Stimulated activated CD8-positive, alpha-beta memory T cell treated with anti-CD3 and anti-CD28 coated beads, Interleukin-4, amount 100 ng/mL, for 24 hours (primary cell): ENCODE measurements around the gene GDI2.
"Not testable (repeated sequence)": the region's sequence is repeated elsewhere in the genome, so short reads cannot be mapped to it uniquely, and the experiment has no call there.

Experiments used
- DNase-seq: peaks from one replicate; pipeline ENCODE4 v3.0.0-alpha.2; 2020; ENCODE audit warnings: low read depth

GDI2 gene

DNA sequence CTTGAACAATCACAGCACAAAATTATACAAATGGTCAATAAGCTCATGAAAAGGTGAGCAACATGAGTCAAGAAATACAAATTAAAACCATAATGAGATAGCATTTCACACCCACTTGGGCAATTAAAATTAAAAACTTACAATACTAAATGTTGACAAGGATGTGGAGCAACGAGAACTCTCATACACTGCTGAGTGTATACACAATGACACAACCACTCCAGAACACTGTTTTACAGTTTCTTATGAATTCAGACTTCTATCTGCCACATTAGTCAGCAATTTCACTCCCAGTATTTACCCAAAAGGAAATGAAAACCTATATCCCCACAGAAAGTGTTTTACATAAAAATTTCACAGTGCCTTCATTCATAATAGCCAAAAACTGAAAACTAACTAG lies 31.1 kb downstream of the GDI2 start:
- no peak for DNase-seq

DNA sequence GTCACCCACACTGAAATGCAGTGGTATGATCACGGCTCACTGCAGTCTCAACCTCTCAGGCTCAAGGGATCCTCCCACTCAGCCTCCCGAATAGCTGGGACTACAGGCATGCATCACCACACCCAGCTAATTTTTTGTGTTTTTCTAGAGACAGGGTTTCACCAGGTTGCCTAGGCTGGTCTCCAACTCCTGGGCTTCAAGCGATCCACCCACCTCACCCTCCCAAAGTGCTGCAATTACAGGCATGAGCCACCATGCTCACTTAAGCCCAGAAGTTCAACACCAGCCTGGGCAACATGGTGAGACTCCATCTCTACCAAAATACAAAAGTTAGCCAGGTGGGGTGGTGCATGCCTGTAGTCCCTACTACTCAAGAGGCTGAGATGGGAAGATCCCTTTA lies 33.5 kb downstream of the GDI2 start:
- DNase-seq, result no peak

DNA sequence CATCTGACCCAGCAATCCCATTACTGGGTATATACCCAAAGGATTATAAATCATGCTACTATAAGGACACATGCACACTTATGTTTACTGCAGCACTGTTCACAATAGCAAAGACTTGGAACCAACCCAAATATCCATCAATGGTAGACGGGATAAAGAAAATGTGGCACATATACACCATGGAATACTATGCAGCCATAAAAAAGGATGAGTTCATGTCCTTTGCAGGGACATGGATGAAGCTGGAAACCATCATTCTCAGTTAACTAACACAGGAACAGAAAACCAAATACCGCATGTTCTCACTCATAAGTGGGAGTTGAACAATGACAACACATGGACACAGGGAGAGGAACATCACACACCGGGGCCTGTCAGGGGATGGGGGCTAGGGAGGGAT lies 35.5 kb downstream of the GDI2 start:
- DNase-seq, result not testable (repeated sequence)

DNA sequence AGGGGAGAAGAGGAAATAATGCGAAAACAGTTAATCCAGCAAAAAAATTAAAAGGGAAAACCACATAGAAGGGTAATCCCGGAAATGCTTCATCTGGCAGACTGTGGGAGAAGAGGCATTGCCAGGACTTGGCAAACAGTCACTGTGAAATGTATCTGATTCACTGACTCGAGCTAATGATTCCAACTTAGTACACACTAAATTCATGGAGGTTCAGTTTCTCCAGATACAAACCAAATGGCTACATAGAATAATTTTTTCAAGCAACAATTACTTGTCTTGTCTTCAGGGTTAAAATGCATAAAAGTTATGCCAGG lies 36.4 kb downstream of the GDI2 start:
- DNase-seq, result no peak

DNA sequence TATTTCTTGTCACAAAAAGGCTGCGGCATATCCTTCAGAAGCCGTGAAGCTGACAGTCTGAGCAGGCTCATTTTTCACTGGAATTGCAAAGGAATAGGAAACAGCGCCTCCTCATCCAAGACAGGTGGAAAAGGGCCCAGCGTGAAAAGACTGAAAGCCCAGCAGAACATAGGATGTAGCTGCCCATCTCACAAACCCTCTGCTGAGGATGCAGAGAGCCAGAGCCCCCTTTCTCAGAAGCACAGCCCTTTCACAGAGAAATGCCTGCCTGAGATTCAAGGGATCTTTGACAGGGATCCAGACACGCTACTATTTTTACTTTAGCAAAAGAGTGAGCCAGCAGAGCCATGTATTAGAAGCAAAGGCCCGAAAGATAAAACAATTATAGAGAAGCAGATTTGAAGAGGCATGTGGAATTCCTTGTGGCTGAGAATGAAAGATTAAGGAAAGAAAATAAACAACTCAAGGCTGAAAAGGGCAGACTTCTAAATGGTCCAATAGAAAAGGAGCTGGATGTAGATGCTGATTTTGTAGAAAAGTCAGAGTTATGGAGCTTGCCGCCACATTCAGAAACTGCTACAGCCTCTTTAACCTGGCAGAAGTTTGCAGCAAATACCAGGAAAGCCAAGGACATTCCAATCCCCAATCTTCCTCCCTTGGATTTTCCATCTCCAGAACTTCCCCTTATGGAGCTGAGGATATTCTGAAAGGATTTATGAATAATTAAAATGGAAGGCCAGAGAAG lies 36.9 kb downstream of the GDI2 start:
- no peak for DNase-seq

DNA sequence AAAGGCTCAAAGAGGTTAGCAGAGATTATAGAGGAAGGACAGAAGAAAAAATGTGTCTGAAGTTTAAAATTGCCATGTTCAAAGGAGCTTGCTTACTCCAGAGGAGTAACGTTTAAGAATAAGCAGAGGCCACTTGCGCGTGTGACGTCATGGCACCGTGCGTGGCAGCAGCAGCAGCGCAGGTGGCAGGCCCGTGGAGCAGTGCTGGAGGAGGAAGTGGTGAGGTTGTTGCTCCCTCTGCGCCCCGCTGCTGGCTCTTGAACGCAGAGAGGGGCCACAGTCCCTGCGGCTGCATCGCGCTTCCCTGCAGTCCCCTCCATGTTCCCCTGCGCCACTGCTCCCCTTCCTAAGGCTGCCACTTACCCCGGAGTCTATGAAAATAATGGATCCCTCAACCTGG lies 37.5 kb downstream of the GDI2 start:
- DNase-seq, result peak; percentile 55

DNA sequence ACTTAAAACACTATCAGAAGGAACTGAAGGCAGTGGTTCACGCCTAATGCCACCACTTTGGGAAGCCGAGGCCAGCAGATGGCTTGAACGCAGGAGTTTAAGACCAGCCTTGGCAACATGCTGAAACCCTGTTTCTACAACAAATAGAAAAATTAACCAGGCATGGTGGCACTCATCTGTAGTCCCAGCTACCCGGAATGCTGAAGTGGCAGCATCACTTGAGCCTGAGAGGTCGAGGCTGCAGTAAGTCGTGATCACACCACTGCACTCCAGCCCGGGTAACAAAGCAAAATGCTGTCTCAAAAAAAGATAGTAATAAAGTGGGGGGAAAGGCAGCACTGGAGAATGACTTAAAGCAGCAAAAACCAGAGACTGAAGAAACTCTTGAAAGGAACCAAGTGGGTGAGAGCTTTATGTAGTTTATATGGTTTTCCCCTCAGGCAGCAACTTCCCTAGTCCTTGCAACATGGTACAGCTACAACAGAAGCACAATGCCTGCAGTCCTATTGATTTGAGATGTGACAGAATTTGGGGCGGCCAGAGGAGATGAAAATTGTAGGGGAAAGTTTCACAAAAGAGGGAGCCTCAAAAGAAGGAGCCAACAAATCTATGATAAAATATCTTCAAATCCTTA lies 38.1 kb downstream of the GDI2 start:
- DNase-seq, result no peak

DNA sequence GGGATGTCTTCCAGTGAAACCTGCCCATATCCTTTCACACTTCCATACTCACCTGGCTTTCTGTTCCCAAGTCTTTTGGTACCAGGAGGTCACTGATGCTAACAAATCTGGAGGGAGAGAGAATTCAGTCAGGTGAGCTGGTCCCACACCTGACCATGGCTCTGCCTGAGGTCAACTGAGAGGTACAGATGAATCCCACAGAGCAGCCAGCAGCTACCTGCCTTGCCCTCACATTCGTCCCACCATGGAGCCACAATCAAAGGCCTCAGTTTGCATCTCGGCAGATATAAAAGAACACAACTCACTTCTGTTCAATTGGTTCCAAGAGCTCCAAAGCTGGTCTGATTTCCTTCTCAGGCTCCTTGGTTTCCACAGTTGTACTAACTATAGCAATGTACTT lies 47.0 kb downstream of the GDI2 start:
- no peak for DNase-seq

DNA sequence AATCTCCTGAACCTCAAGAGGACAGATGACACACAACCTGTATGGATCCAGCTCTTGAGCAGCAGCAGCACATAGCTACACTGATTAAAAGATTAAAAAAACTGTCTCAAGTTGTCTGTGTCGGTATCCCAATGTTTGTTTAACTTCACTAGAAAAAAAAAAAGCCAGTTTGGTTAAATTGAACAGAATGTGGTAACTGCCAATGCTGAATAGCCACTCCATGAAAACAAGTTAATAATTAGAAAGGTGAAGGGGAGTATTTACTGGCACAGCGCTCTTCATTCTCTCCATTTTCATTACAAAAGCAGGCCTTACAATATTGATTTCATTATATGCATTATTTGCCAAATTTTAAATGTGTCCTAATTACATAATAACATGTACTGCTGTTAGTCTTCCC lies 47.6 kb downstream of the GDI2 start:
- DNase-seq, result no peak

DNA sequence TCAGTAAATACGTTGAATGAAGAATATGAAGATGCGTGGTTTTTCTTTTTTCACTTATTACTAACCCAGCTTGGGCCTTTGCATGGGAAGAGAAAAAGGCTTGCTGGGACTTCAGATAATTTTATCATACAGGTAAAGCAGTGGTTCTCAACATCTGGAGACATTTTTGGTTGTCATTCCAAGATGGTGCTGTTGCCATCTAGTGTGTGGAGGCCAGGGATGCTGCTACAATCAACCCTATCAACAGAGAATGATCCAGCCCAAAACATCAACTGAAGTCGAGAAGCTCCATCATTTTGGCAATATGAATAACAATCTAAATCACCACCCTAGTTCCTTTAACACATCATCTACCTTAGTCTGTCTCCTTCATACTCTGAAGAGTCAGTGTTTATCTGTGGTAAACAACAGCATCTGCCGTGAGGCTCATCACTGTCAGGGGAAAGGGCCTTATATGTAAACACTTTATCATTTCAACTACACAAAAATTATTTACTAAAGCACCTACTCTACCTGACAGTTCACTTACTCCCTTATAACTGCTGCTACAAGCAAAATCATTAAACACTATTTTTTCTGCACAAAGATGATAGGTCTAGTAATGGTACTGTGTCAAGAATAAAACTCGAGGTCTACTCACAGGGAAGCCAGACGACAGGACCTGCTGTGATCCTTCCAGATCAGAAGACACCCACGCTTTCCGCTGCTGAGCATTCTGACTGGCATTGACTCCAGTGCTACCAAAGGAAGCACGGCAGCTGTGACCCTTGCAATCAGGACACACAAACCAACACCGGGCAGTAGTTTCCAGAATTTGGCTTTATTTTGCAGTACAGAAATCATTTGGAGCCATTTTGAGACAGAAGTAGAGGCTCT lies 48.6 kb downstream of the GDI2 start:
- DNase-seq, result no peak

DNA sequence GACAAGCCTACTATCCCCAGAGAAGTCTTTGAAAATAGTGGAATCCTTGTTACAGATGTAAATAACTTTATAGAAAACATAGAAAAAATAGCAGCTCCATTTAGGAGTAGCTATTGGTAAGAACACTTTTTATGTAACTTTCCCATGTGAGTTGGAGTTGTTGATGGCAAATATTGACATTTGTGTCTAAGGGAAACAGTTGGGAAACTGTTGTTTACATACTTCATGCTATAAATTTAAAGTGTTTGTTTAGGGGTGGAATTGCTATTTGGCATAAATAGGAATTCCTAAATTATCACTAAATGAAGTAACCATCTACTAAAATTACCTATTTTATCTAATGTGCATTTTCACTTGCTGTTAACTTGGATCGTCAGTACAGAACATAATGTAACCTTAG lies 50.7 kb downstream of the GDI2 start:
- no peak for DNase-seq

DNA sequence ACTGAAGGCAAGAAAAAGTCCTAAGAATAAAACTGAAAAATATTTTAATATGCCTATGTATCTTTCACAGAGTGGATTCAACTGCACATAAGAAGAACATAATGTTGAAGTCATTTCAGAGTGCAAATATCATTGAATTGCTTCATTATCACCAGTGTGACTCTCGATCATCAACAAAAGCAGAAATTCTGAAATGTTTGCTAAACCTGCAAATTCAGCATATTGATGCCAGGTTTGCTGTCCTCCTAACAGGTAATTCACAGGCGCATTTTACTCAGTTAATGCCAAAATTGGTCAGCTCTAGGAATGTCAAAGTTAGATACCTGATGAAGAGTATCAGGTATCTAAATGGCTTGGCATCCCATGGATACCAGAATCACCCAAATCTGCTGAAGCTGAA lies 52.0 kb downstream of the GDI2 start:
- no peak for DNase-seq

DNA sequence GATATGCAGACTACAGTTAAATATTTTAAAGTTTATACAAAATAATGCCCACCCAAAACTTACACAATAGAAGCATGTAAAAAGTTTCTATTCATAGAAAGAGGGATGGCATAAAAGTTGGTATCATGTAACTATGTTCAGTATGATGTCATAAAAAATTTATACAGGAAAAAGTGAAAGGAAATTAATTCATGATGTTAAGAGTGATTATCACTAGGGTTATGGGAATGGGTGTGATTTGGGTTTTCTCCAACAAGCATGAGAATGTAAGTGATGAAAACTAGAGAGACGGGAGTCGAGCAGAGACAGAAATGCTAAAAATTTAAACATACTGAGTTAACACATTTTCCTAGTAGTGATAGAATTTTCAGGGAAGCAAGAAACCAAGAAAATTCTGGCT lies 52.7 kb downstream of the GDI2 start:
- no peak for DNase-seq

DNA sequence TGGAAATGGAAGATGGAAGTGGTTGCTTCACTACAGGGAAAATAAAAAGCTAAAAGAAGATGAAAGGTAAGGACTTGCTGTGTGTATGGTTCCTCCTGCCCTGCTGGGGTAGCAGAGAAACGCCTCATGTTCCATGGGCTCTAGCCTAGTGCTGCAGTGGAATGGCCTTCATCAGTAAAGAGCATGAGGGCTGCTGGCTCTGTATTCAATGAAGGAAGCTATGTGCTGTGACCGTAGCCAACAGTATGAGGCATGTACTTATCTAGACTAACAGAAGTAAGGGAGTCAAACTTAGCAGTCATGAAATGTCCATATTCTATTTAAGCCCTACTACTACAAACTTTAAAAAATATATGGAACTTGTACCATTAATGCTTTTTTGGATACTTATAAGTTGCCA lies 54.3 kb downstream of the GDI2 start:
- DNase-seq, result no peak

DNA sequence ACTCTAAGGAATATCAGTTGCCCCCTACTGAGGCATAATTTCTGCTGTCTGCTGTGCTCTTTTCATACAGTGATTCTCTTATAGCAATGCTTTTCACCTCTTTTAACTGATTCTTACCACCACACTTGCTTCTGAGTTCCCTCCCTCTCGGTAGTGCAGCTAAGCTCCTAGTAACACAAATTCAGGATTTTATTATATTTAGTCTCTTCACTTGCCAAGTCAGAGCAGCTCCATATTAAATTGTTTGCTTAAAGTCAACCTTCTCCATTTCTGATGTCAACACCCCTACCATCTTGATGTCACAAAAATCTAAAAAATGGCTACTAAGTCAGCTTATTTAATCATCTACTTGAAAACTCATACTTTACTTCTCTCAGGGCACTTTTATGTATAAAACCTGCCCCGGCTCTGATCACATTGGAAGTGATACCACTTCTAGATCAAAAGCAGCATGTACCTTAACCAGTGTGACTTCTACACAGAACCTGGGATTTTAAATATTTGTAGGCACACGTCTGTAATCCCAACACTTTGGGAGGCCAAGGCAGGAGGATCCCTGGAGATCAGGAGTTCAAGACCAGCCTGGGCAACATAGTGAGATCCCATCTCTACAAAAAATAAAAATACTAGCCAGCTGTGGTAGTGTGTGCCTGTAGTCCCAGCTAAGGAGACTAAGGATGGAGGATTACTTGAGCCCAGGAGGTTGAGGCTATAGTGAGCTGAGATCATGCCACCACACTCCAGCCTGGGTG lies 55.3 kb downstream of the GDI2 start:
- DNase-seq, result no peak

DNA sequence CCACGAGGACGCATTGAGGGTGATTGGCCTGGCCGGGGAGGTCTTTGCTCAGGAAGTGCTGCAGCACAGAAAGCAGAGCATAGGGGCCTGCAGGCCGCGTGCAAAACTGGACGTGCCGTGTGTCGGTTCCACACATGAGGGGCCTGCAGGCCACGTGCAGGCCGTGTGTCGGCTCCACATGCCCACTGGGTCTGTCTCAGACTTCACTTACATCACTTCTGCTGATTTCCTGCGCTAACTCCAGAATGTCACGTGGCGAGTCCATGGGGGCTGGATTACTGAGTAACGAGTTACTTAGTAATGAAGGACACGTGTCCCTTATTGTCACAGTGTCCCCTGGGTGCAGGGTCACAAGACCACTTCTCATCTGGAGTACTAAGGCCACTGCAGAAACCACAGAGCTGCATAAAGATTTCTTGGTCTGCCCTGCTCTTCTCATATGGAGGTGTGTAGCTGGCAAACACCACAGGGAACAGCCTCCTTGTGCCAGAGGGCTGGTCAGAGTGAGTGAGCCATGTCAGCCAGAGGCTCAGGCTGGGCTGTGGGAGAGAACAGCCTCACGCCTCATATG lies 60.8 kb downstream of the GDI2 start:
- DNase-seq, result no peak

DNA sequence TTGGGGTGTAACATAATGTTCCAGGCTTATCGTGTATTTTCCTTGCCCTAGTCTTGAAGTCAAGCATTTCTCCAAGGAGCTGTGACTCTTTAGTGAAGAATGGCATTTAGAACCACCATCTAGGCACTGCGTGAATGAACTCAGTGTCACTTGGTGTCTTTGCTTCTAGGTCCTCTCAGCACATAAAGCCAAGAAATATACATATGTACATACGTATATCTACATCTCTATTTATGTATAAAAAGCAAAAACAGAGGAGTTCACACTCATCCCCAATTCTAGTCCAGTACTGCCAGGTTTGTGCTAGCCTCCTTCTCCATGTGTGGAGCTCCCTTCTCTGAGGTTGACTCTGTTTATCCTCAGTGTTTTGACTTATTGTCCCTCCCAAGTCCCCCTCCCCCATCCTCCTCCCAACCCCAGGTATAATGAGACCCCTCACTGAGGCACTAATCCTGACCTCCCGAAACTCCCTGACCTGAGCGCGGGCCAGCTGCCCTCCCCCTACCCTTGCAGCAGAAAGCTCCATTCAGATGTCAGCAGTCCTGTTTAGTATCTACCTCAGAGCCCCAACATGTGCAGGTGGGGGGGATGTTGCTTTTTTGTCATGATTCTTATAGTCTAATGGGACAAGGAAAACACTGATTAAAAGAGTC lies 61.5 kb downstream of the GDI2 start:
- no peak for DNase-seq

DNA sequence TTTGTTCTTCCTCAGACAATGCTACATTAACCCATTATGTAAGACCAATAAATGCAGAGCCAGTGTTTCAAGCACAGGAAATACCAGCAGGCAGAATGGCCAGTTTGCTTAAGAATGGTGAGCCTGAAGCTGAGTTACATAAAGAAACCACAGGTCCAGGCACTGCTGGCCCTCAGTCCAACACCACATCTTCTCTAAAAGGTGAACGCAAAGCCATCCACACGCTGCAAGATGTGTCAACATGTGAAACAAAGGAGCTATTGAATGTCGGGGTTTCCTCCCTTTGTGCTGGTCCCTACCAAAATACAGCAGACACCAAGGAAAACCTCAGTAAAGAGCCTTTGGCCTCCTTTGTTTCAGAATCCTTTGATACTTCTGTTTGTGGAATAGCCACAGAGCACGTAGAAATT lies 64.8 kb downstream of the GDI2 start:
- no peak for DNase-seq

DNA sequence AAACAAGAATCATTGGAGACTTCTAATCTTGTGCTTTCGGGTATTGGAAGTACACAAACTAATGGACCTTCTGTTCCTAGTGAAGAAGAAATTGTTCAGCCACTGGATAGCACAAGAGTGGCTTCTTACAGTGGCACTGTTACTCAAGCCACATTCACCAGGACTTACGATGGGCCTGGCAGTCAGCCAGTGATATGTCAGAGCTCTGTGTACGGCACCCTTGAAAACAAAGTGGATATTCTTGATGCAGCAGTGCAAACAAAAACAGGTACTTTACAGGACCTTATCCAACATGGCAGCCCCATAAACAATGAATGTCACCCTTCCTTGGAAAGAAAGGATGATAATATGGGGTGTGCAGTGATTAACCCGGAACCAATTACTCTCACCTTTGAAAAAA lies 67.0 kb downstream of the GDI2 start:
- DNase-seq, result no peak

DNA sequence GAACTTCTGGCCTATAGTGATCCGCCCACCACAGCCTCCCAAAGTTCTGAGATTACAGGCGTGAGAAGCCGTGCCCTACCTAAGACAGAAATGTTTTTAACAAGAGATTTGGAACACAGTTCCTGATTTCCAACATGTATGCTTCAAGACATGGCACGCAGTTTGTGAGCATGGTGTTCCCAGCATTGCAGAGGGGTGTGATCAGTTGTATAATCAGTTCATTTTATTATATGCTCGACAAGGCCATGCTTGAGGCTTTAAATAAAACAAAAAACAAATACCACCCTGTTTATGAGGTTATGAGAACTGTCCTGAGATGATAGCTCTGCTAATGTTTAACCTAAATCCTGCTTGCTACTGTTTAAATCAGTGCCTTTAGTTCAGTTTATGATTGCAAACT lies 68.4 kb downstream of the GDI2 start:
- no peak for DNase-seq

DNA sequence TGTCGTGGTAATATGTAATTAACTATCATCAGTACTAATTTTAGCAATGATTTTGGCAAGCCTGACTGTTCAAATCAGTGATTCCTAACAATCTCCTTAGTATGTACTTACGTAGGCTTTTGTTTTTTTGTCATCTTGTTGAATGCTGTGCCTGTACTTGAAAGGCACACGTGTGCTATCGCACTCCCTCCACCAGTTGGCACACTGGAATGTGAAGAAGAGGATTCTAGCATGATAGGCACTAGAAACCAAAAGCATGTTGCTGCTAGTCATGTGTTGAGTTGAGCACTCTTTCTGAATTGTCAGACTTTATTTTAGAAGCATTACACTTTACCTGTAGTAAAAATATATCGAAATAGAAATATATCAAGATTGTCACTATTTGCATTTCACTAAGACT lies 69.5 kb downstream of the GDI2 start:
- no peak for DNase-seq

DNA sequence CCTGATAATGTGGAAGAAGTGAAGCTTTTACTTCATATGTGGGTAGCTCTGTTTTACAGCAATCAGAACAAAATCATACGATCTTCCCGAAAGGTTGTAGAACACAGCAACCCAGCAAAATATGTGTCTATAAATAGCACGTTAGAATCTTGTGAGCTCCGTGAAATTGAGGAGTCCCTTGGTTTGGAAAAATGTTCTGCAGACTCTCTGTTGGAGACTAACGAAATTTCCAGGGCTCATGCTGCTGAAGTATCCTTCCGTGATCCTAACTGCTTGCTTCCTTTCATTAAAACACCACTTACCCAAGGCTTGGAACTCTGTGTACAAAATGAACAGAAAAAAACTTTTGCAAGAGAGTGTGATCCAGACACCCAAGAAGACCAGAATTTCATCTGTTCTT lies 71.1 kb downstream of the GDI2 start:
- no peak for DNase-seq
